ENCODE data around the gene GRPEL1. TPM values are rescaled to one million over a fixed set of nuclear protein-coding genes. Genes with fewer than 3 reads are reported as not detected.
A peak's percentile ranks its signal among the peaks of the same experiment; 100 is the strongest.

Gene GRPEL1
- total and polyA plus RNA-seq, 2 experiments from 2014 or later: 27.4 to 112 TPM

- H3K27ac Mint-ChIP-seq: no peak overlapping the region
- H3K4me1 Mint-ChIP-seq: peaks cover 21% of the 10 kb centered on the region
- peaks cover 16% of the 10 kb centered on the region for H4K20me1 ChIP-seq (replicated peaks; ENCODE audit: insufficient read depth)
- ATAC-seq: peak; percentile 20; the same call in 2 of the 3 replicates
- H3K36me3 Mint-ChIP-seq (ENCODE audit: low read depth): peaks cover 62% of the 10 kb centered on the region
- no peak for TF ChIP-seq ZNF331 (CRISPR knock-in tag; IDR thresholded peaks at IDR 0.05; ENCODE audit: low read depth)
- 0 out of 4 replicates have a peak, but pooled peaks of 1 of the 2 experiments have one; percentile 7 for TF ChIP-seq CTCF (conservative IDR thresholded peaks at IDR 0.05; ENCODE audit: low read depth in 2 of 2)
- H3K9me2 ChIP-seq (ENCODE audit: insufficient read depth): no peaks in the 10 kb centered on the region
- H3K27me3 ChIP-seq (ENCODE audit: insufficient read depth): no peaks in the 10 kb centered on the region
- no peaks in the 10 kb centered on the region for H3K36me3 ChIP-seq (ENCODE audit: insufficient read depth)
- H3K4me1 ChIP-seq (ENCODE audit: insufficient read depth): no peaks in the 10 kb centered on the region
- peaks cover 6% of the 10 kb centered on the region for H3K79me2 ChIP-seq (replicated peaks; ENCODE audit: insufficient read depth)
- no peaks in the 10 kb centered on the region for H3F3A ChIP-seq (replicated peaks; ENCODE audit: low read depth)
- no peaks in the 10 kb centered on the region; the same call in 2 of the 3 replicates for H3K9me3 Mint-ChIP-seq
- H3K4me2 ChIP-seq: no peak overlapping the region
- H3K27me3 Mint-ChIP-seq (ENCODE audit: insufficient read depth, low read depth, poor library complexity): peaks cover 8% of the 10 kb centered on the region
- no peak overlapping the region for H3K4me3 ChIP-seq
- no peak overlapping the region for H3K27ac ChIP-seq (ENCODE audit: low read depth)
- no peak overlapping the region for H3K4me3 Mint-ChIP-seq
- no peak for DNase-seq (ENCODE audit: low spot score)
- H2AFZ ChIP-seq: no peak overlapping the region
Observed at GRCh38 chr4:7019367-7019766, 48.5 kb downstream of the GRPEL1 start.

GRCh38 chr4:7018281-7018680 is 49.6 kb downstream of the GRPEL1 start:
- H3K4me1 Mint-ChIP-seq: peaks cover 18% of the 10 kb centered on the region
- Histone ChIP-seq H3K36me3 (ENCODE audit: insufficient read depth) (no peaks in the 10 kb centered on the region; the same call in 1 of the 2 replicates), H3K4me1 (ENCODE audit: insufficient read depth) (no peaks in the 10 kb centered on the region), H3K4me3 (no peak overlapping the region), H3K4me2 (no peak overlapping the region), H4K20me1 (replicated peaks; ENCODE audit: insufficient read depth) (peaks cover 23% of the 10 kb centered on the region), H3F3A (replicated peaks; ENCODE audit: low read depth) (no peaks in the 10 kb centered on the region), H2AFZ (no peak overlapping the region), H3K27ac (ENCODE audit: low read depth) (no peak overlapping the region), H3K79me2 (replicated peaks; ENCODE audit: insufficient read depth) (peaks cover 6% of the 10 kb centered on the region), H3K9me2 (ENCODE audit: insufficient read depth) (no peaks in the 10 kb centered on the region), H3K27me3 (ENCODE audit: insufficient read depth) (no peaks in the 10 kb centered on the region)
- H3K4me3 Mint-ChIP-seq: no peak overlapping the region
- H3K36me3 Mint-ChIP-seq (ENCODE audit: low read depth): peaks cover 70% of the 10 kb centered on the region
- H3K27me3 Mint-ChIP-seq (ENCODE audit: insufficient read depth, low read depth, poor library complexity): peaks cover 8% of the 10 kb centered on the region
- H3K27ac Mint-ChIP-seq: no peak overlapping the region
- ATAC-seq: no peak
- no peaks in the 10 kb centered on the region; the same call in 2 of the 3 replicates for H3K9me3 Mint-ChIP-seq
- no peak for DNase-seq (ENCODE audit: low spot score)
- TF ChIP-seq STAT1 (IDR thresholded peaks at IDR 0.05; ENCODE audit: unreplicated experiment) (no peak), EZH2 (IDR thresholded peaks at IDR 0.05; ENCODE audit: low read depth, unreplicated experiment) (no peak), ZNF462 (CRISPR knock-in tag; IDR thresholded peaks at IDR 0.05) (no peak), JUNB (IDR thresholded peaks at IDR 0.05; ENCODE audit: unreplicated experiment) (no peak), REST (IDR thresholded peaks at IDR 0.05; ENCODE audit: unreplicated experiment) (no peak), CTCF (conservative IDR thresholded peaks at IDR 0.05; ENCODE audit: low read depth in 2 of 2) (no peak)
